Fibroblast of skin of left quadriceps (primary cell): ENCODE results near the gene LY6G5B.
A peak's percentile ranks its signal among the peaks of the same experiment; 100 is the strongest.
"Not testable (repeated sequence)": the region's sequence is repeated elsewhere in the genome, so short reads cannot be mapped to it uniquely, and the experiment has no call there.

Experiments used
- DNase-seq, 2 experiments: peaks; one replicate each; pipeline ENCODE4 v3.0.0-alpha.2; 2013; ENCODE audit warnings: low read depth in 2 of 2

Gene LY6G5B

GRCh38 chr6:31690231-31691077 is 20.7 kb downstream of the LY6G5B start:
- no peak for DNase-seq

DNA sequence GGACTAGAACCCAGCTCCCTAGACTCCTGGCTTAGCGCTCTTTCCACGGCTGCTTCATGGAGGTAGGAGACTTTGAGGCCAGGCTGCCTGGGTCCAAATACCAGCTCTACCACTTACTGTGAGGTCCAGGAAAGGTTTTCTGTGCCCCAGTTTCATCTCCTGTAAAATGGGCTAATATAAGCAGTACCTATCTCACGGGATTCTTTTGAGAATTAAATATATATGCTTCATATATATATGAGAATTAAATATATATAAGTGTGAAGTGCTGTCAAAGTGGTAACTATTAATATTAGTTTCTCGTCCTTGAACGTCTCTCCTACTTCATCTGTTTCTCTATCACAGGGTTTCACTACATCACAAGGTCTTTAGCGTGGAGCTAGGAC is 21.3 kb downstream of the LY6G5B start:
- DNase-seq: no peak

DNA sequence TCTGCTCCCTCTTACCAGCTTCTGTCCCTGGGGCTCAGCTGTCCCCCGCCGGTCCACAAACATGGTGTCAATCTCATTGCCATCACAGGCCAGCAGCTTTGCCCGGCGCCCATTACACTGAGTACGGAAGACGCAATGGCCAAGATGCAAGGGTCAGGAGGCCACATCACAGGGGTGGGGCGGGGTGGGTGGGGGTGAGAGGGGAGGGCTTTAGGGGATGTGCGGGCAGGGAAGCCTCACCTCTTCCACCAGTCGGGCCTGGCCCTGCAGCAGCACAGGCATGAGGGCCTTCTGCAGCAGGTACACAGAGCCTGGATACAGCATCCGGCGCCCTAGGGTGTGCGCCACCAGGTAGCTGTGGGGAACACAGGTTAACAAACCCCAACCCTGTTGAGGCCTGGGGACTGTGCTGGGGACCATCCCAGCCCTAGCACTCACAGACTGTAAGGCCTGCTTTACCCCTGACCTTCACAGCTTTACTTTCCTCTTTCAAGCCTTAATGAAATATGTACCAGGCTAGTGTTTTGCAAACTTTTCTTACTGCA is 21.9 kb downstream of the LY6G5B start:
- DNase-seq: no peak

DNA sequence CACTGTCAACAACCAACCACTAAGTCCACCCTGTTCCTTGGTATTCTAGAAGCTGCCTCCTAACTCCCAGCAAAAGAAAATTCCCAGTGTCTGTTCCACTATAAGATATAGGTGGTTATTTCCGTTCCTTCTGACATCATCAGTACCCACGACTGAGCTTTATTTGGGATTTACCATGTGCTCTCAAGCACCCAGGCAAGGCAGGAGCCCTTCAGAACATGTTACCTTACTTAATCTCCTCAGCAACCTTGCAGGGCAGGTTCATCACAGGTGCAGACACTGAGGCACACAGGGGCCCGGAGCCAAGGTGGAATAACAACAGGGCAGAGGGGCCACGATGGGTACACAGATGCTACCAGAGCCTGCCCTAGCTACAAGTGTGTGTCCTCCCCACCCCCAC is 22.6 kb downstream of the LY6G5B start:
- DNase-seq: no peak

DNA sequence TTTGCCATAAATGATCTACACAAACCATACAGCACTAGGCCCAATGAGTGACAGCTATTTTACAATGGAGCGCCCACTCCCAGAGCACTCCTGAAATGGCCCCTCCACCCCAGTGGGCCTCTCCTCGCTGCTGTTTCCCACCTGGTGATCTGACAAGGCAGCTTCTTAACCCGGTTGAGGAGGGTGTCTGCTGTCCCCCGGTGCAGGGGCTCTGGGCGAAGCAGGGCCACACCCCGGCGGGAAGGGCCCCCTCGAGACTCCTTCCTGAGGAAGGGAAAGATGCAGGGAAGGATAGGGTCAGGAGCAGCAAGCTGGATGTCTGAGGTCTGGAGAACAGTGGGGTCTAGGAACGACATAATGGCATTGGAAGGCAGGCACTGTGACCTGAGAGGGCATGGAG is 23.1 kb downstream of the LY6G5B start:
- no peak for DNase-seq

DNA sequence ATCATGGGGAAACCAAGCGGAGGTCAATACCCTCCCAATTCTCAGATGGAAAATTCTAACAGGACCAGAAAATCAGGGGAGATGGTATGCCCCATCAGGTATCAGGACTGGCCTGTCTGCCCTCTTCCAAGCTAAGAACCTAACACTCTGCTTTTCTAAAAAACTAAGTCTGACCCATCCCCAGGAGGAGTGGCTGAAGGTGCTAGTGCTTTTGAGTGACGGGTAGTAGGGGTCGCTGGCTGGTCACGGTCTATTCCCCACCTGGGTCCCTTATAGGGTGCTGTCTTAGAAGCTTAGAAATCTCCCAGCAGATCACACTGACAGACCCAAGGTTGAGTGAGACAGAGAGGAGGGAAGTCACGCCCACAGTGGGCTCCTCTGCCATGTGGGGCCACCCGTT is 23.8 kb downstream of the LY6G5B start:
- no peak for DNase-seq

DNA sequence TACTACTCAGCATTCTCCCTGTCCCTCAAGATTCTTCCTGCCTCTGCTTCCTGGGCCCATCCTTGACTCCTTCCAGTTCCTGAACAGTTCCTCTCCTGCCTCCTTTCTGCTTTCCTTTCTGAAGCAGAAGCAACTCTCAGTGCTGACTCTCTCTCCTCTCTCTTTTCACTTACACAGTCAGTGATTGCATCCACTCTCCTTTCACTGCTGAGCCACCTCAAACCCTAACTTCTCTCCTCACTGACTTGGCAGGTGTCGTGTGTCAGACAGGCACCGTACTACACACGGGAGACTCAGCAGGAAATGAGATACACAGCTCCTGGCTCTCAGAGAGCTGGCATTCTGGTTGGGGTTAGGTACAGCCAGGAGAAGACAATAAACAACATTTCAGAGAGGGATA is 27.8 kb downstream of the LY6G5B start:
- no peak for DNase-seq

- DNase-seq: no peak
Measured at GRCh38 chr6:31700740-31701401, 31.1 kb downstream of the LY6G5B start.

- no peak for DNase-seq
Measured at GRCh38 chr6:31701666-31702404, 32.1 kb downstream of the LY6G5B start.

GRCh38 chr6:31702405-31702818 is 32.6 kb downstream of the LY6G5B start:
- no peak for DNase-seq

GRCh38 chr6:31702819-31703716 is 33.3 kb downstream of the LY6G5B start, which contains the start of gene ABHD16A:
TSS of gene ABHD16A (minus strand) at chr6:31703324. CDS start at chr6:31703281, 43 bp downstream.
- DNase-seq: peak; percentile 96 to 97

DNA sequence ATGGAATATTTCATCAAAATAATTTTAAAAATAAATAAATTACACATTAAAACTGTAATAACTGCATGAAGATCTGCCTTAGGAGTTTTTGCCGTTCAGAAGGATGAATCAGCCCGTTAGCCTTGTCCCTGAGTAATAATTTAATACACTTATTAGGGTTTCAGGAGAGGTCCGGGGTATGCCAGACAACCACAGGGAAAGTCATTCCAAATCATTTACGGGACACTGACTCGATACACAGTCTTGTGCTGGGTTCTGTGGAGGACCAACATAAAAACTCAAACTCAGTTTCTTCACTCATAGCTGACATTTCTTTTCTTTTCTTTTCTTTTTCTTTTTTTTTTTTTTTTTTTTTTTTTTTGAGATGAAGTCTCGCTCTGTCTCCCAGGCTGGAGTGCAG is 36.2 kb downstream of the LY6G5B start:
- no peak for DNase-seq

DNA sequence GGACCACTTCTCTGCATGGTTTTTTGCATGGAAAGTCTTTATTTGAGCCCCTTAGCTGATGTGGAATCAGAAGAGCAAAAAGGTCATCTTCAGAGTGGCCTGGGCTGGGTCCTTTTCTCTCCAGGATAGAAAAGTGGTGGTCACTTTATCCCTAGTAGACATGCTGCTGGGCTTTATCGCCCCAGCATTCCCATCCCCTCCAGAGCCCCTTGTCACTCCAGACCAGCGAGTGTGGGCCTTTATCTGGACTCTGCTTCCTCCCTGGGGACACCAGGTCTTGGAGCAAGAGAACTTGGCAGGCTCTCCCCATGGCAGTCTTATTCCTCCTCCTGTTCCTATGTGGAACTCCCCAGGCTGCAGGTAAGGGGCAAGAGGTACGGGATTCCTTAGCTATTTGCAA is 36.8 kb downstream of the LY6G5B start, which contains the start of gene LY6G6F:
LY6G6F (plus strand) TSS at position 268 of the 400 bp plus-strand sequence; CDS start at position 309, 41 bp downstream.
- DNase-seq: no peak

GRCh38 chr6:31707701-31708100 is 37.9 kb downstream of the LY6G5B start:
- no peak for DNase-seq

GRCh38 chr6:31708224-31708623 is 38.4 kb downstream of the LY6G5B start:
- DNase-seq: no peak

DNA sequence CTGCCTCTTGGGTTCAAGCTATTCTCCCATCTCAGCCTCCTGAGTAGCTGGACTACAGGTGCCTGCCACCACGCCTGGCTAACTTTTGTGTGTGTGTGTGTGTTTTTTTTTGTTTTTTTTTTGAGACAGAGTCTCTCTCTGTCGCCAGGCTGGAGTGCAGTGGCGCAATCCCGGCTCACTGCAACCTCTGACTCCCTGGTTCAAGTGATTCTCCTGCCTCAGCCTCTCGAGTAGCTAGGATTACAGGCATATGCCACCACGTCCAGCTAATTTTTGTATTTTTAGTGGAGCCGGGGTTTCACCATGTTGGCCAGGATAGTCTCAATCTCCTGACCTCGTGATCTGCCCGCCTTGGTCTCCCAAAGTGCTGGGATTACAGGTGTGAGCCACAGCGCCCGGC is 39.4 kb downstream of the LY6G5B start:
- DNase-seq: not testable (repeated sequence)

- no peak for DNase-seq
Measured at GRCh38 chr6:31710523-31711219, 40.9 kb downstream of the LY6G5B start.

GRCh38 chr6:31711233-31711632 is 41.5 kb downstream of the LY6G5B start:
- DNase-seq: no peak

DNA sequence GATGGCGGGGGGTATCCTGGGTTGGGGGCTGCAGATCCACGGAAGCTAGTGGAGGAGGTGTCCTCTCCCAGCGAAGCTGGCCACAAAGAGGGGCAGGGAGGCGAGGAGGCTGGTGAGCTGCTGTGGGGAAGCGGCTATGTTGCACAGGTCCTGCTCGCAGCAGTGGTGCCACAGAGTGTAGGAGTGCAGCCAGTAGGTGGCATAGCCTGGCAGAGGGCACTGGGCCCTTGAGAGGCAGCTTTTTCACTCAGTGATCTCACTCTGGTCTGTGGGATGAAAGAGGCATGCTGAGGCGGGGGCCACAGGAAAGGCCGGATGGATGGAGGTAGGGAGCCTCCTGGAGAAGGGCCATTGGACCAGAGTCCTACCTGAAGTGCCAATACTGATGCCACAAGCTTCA is 42.5 kb downstream of the LY6G5B start:
- no peak for DNase-seq

DNA sequence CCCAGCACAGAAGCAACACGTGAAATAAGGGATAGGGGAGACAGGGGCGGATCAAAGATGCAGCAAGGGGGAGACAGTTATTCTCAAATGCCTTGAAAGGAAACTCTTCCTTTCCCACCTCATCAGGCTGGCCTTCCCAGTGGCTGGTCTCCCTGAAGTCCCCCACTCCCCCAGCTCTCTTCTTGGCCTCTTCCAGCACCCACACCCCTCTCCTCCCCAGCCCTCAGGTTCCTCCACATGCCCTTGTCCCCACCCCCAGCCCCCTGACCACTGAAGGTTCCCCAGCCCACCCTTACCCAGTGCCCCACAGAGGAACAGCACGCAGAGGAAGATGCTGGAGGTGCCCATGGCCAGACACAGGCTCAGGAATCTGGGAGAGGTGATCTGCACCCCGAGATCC is 43.7 kb downstream of the LY6G5B start:
- DNase-seq: no peak
